ENCODE measurements around the gene FANCI. TPM values are rescaled to one million over a fixed set of nuclear protein-coding genes. Genes with fewer than 3 reads are reported as not detected.

FANCI gene
- total RNA-seq, 1 donor from 2014 or later, result 66.8 TPM

DNA sequence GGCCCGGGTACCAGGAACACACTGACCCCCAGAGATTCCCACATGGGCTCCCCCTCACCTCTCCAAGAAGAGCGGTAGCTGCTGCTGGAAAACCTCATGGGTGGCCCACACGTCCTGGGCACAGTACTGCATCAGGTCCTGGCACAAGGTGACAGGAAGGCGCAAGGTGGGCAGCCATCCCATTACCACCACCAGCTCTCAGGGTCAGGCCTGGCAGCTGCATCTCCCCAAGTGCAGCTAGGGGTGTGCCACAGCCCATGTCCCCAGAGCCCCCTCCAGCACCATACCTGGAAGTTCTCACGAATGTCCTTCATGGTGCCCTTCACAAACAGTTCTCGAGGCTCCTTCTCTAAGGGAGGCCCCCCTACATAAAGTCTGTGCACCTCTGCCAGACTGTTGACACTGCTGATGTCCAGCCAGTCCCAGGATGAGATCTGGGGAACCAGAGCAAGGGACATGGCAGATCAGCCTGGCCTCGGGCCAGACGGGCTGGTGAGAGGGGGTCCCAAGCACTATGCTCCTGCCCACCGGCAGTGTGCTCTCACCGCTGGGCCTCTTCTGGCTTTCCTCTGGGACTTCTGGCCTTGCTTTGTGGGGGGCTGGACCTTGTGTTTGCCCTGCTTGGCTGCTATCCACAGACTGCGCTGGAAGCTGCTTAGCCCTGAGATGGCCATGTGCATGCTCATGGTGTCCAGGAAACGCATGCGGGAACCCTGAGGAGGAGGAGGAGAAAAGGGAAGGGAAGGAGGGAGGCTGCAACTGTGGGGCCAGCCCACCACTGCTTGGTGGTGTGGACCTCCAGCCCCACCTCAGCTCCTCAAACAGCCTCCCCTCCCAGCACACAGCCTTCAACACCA is 84.8 kb downstream of the FANCI start:
- Mint-ChIP-seq H3K27ac (no peak overlapping the region), H3K4me3 (no peak overlapping the region), H3K9me3 (no peaks in the 10 kb centered on the region), H3K36me3 (peaks cover 28% of the 10 kb centered on the region), H3K4me1 (ENCODE audit: unreplicated experiment) (peaks cover 20% of the 10 kb centered on the region), H3K27me3 (no peaks in the 10 kb centered on the region)
- DNase-seq (ENCODE audit: extremely low spot score, unreplicated experiment), result no peak
- TF ChIP-seq, protein P1, sequence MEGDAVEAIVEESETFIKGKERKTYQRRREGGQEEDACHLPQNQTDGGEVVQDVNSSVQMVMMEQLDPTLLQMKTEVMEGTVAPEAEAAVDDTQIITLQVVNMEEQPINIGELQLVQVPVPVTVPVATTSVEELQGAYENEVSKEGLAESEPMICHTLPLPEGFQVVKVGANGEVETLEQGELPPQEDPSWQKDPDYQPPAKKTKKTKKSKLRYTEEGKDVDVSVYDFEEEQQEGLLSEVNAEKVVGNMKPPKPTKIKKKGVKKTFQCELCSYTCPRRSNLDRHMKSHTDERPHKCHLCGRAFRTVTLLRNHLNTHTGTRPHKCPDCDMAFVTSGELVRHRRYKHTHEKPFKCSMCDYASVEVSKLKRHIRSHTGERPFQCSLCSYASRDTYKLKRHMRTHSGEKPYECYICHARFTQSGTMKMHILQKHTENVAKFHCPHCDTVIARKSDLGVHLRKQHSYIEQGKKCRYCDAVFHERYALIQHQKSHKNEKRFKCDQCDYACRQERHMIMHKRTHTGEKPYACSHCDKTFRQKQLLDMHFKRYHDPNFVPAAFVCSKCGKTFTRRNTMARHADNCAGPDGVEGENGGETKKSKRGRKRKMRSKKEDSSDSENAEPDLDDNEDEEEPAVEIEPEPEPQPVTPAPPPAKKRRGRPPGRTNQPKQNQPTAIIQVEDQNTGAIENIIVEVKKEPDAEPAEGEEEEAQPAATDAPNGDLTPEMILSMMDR (conservative IDR thresholded peaks at IDR 0.05), result no peak

DNA sequence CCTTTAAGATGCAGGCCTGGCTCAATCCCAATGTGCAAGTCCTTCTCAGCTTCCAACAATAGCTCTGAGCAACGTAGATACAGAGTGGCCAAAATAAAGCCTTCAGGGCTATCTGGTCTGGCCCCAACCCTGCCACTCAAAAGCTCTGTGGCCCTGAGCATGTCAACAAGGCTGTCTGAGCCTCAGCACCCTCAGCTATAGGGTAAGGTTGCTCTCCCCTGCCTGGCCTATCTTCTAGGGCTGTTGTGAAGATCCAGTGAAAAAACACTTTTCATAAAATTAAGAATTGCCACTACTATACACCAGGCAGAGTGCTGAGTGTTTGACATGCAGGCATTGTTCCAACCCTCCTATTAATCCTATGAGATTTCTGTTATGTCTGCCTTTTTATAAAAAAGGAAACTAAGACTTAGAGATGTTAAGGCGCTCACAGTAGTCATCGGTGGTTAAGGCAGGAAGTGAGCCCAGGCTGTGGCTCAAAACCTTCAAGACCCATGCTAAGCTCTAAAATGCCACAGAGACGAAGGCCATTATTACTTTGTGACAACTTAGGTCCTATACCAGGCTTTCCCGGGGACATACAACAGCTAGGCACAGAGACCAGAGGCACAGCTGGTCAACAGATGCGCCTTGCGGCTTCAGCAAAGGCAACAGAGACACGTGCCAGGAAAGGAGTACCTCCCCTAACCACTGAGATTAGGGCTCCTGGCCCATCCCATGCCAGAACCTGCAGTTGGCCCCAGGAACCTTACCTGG is 85.7 kb downstream of the FANCI start:
- no peak overlapping the region for H3K27ac Mint-ChIP-seq
- H3K4me3 Mint-ChIP-seq, result no peak overlapping the region
- H3K4me1 Mint-ChIP-seq (ENCODE audit: unreplicated experiment), result peaks cover 20% of the 10 kb centered on the region
- no peaks in the 10 kb centered on the region for H3K9me3 Mint-ChIP-seq
- DNase-seq (ENCODE audit: extremely low spot score, unreplicated experiment), result no peak
- TF ChIP-seq, protein P1 (conservative IDR thresholded peaks at IDR 0.05), result no peak
- peaks cover 26% of the 10 kb centered on the region for H3K36me3 Mint-ChIP-seq
- H3K27me3 Mint-ChIP-seq, result no peaks in the 10 kb centered on the region

- H3K27ac Mint-ChIP-seq, result peak overlapping the region; percentile 14
- no peaks in the 10 kb centered on the region for H3K9me3 Mint-ChIP-seq
- H3K36me3 Mint-ChIP-seq, result peaks cover 27% of the 10 kb centered on the region
- peaks cover 25% of the 10 kb centered on the region for H3K4me1 Mint-ChIP-seq (ENCODE audit: unreplicated experiment)
- DNase-seq (ENCODE audit: extremely low spot score, unreplicated experiment), result no peak
- TF ChIP-seq, protein P1 (conservative IDR thresholded peaks at IDR 0.05), result no peak
- H3K27me3 Mint-ChIP-seq, result peaks cover 5% of the 10 kb centered on the region
- no peak overlapping the region for H3K4me3 Mint-ChIP-seq
Measured at GRCh38 chr15:89330119-89330518, 86.3 kb downstream of the FANCI start.

GRCh38 chr15:89330881-89331595 is 87.3 kb downstream of the FANCI start:
- Mint-ChIP-seq H3K36me3 (peaks cover 27% of the 10 kb centered on the region), H3K4me1 (ENCODE audit: unreplicated experiment) (peaks cover 30% of the 10 kb centered on the region), H3K9me3 (no peaks in the 10 kb centered on the region), H3K27ac (no peak overlapping the region), H3K4me3 (no peak overlapping the region), H3K27me3 (peaks cover 11% of the 10 kb centered on the region)
- no peak for DNase-seq (ENCODE audit: extremely low spot score, unreplicated experiment)
- TF ChIP-seq, protein P1 (conservative IDR thresholded peaks at IDR 0.05), result no peak

DNA sequence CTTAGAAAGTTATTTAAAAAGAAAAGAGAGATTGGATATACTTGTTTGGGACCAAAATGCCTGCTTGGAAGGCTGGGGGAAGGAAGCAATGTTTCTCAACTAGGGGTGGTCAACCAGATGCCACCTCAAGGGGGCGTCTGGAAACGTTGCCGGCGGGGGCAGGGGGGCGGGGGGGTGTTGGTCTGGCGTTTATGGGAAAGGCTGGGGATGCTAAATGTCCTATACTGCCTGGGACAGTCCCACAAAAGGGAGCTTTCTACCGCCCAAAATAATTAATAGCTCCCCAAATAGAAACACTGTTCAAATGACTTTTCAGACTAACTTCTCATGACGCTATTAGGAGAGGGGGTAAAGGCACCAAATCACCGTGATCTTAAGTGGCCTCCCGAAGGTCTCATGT is 88.7 kb downstream of the FANCI start:
- peak overlapping the region; percentile 37 for H3K27ac Mint-ChIP-seq
- peaks cover 30% of the 10 kb centered on the region for H3K4me1 Mint-ChIP-seq (ENCODE audit: unreplicated experiment)
- TF ChIP-seq, protein P1 (conservative IDR thresholded peaks at IDR 0.05), result peak; percentile 74
- DNase-seq (ENCODE audit: extremely low spot score, unreplicated experiment), result no peak
- H3K9me3 Mint-ChIP-seq, result no peaks in the 10 kb centered on the region
- H3K36me3 Mint-ChIP-seq, result peaks cover 25% of the 10 kb centered on the region
- peaks cover 16% of the 10 kb centered on the region for H3K27me3 Mint-ChIP-seq
- H3K4me3 Mint-ChIP-seq, result peak overlapping the region; percentile 80
